Ovary (tissue), 9 donors: Measurements from ENCODE around the gene SLC6A6. TPM values are rescaled to one million over a fixed set of nuclear protein-coding genes. Genes with fewer than 3 reads are reported as not detected.
A peak's percentile ranks its signal among the peaks of the same experiment; 100 is the strongest.
"Not testable (repeated sequence)": the region's sequence is repeated elsewhere in the genome, so short reads cannot be mapped to it uniquely, and the experiment has no call there.

ENCODE experiments used
- DNase-seq, 5 donors: peaks; one replicate each; pipeline ENCODE4 v3.0.0-alpha.2; 2019 to 2020
- H3K27ac ChIP-seq, 2 donors: fragments of 200-600 bp; one replicate each; pipeline versions ENCODE4 v1.5.1 to v1.8.0; 2019 to 2022
- H3K27me3 ChIP-seq: fragments of 200-600 bp; one replicate; pipeline ENCODE4 v1.8.0; 2022
- H3K36me3 ChIP-seq: fragments of 200-600 bp; sonication (generic); one replicate; pipeline ENCODE4 v1.5.1; 2019
- H3K4me1 ChIP-seq: one replicate; pipeline ENCODE4 v1.8.1; 2013; ENCODE audit warnings: mild to moderate bottlenecking, moderate library complexity; ENCODE audit not compliant: insufficient read depth
- H3K4me3 ChIP-seq: fragments of 200-600 bp; sonication (generic); one replicate; pipeline ENCODE4 v1.5.1; 2017
- H3K9me3 ChIP-seq, 2 donors: fragments of 200-600 bp in 1 of 2; sonication (generic) in 1 of 2; one replicate each; pipeline versions ENCODE4 v1.5.1 to v1.8.1; 2013 to 2019; ENCODE audit warnings: mild to moderate bottlenecking in 1 of 2, moderate library complexity in 1 of 2
- EP300 ChIP-seq: sonication (generic); formaldehyde crosslinking; IDR thresholded peaks from one replicate; pipeline ENCODE4 v1.6.1; 2017; ENCODE audit warnings: antibody characterized with exemption
- POLR2A ChIP-seq: fragments of 450-650 bp; IDR thresholded peaks from one replicate; pipeline ENCODE4 v1.6.1; 2017; ENCODE audit warnings: antibody characterized with exemption, mild to moderate bottlenecking, moderate library complexity
- WGBS, 3 donors: extraction: QIAGEN DNeasy Blood & Tissue Kit in 1 of 3; methylation state at CpG; one replicate each; pipeline versions ENCODE4 v1.1.5 to v1.1.7; 2013 to 2017; 5-methylcytosine and 5-hydroxymethylcytosine counted together
- intact Hi-C, 4 donors: fragments of 100-400 bp; cut with DNase I; formaldehyde crosslinking; loops; one replicate each; pipeline versions ENCODE4 v1.11.0 to v1.15.1; 2022 to 2023
- polyA plus RNA-seq, 2 donors: library from polyadenylated mRNA; stranded (reverse); fragments of 200-250 nt in 1 of 2; fragments of 350-450 nt in 1 of 2; fragmentation: Illumina TruSeq in 1 of 2; extraction: RNeasy Lipid Tissue Mini Kit (QIAGEN cat#74804) in 1 of 2; gene quantifications; one replicate each; pipeline ENCODE4 v1.2.3, GENCODE V29; 2013 to 2014
- total RNA-seq, 7 donors: library from RNA; depleted of rRNA in 2 of 7; stranded (reverse); fragments of >200 nt in 2 of 7; fragmentation: NEBNext Ultra II Directional in 3 of 7; extraction: Animal tissue kit (Norgen Biotek cat#: 25700) in 3 of 7; gene quantifications; one replicate each; pipeline versions ENCODE4 v1.1.0 to v1.2.4, GENCODE V29; 2016 to 2023
- TF ChIP-seq, protein P1 (sequence below), 3 donors: fragments of 450-650 bp in 2 of 3; fragments of 200-600 bp in 1 of 3; IDR thresholded peaks; one replicate each; pipeline versions ENCODE4 v1.5.1 to v1.8.0; 2016 to 2022; ENCODE audit warnings: antibody characterized with exemption in 3 of 3, mild to moderate bottlenecking in 1 of 3
- donor health status: DM: no; HTN: no; CAD: no; lungs with moderate emphysema.
- donor health status: DM: no; HTN: no; CAD: no.
- donor health status: Bipolar disorder and iron deficiency.
- donor health status: DM: yes; HTN: yes; CAD: no.
- donor health status: DM: no; HTN: no; CAD: no.
- donor health status: DM: yes; HTN: yes; CAD: no.

SLC6A6 gene
- total and polyA plus RNA-seq, 9 donors = 32.5 to 141 (median 80.5) TPM

DNA sequence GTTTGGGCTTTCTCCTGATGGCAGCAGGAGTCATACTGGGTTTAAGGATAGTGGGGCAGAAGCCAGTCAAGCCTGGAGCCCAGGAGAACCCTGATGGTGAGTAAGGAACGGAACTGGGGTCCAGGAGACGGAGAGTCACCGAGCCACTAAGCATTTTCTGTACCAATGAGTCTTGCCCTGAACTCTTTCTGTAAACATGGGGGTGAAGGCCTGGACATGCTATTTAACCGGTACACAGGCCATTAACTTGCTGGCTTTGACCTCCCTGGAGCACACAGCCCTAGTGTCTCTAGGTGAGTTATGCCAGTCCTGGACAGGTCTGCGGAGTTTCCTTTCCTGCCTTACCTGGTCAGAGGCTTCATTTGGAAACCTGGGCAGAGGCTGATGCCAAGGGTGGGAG, 3.9 kb downstream of the SLC6A6 start:
- Histone ChIP-seq H3K9me3 (no peaks in the 10 kb centered on the region), H3K4me3 (peak overlapping the region; percentile 43), H3K27me3 (no peaks in the 10 kb centered on the region), H3K27ac (no peak overlapping the region), H3K36me3 (no peaks in the 10 kb centered on the region), H3K4me1 (peaks cover 17% of the 10 kb centered on the region)
- TF ChIP-seq, protein P1, sequence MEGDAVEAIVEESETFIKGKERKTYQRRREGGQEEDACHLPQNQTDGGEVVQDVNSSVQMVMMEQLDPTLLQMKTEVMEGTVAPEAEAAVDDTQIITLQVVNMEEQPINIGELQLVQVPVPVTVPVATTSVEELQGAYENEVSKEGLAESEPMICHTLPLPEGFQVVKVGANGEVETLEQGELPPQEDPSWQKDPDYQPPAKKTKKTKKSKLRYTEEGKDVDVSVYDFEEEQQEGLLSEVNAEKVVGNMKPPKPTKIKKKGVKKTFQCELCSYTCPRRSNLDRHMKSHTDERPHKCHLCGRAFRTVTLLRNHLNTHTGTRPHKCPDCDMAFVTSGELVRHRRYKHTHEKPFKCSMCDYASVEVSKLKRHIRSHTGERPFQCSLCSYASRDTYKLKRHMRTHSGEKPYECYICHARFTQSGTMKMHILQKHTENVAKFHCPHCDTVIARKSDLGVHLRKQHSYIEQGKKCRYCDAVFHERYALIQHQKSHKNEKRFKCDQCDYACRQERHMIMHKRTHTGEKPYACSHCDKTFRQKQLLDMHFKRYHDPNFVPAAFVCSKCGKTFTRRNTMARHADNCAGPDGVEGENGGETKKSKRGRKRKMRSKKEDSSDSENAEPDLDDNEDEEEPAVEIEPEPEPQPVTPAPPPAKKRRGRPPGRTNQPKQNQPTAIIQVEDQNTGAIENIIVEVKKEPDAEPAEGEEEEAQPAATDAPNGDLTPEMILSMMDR (IDR thresholded peaks at IDR 0.05) = no peak
- no peak for TF ChIP-seq EP300
- TF ChIP-seq POLR2A = no peak
- WGBS, 3 donors = 67 to 86% (median 82%) methylated on average over 5 of the region's 5 CpGs
- DNase-seq = no peak
- intact Hi-C loops = loop anchor here in 3 of 4 donors (5.0 to 10.0 kb wide), 3 partner anchors 36 to 202 kb away; no protein-coding TSS in a partner anchor

DNA sequence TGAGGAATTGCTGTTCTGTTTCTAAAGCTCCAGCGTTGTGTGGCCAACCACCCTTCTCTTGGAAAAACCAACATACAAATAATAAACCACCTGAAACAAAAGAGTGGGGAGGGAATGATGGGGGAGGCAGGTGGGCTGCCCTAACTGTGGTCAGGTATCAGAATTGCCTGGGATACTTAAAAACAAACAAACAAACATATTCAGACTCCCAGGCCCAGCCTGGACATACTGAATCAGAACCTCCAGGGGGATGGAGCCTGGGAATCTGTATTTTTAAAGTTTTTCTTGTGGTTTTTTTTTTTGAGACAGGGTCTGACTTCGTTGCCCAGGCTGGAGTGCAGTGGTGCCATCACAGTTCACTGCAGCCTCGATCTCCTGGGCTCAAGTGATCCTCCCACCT, 4.4 kb downstream of the SLC6A6 start:
- DNase-seq = no peak
- TF ChIP-seq EP300 (no peak), POLR2A (no peak)
- TF ChIP-seq, protein P1 (IDR thresholded peaks at IDR 0.05) = no peak
- peaks cover 17% of the 10 kb centered on the region for H3K4me1 ChIP-seq
- H3K27ac ChIP-seq = no peak overlapping the region
- intact Hi-C loops = loop anchor here in 3 of 4 donors (5.0 to 10.0 kb wide), 3 partner anchors 36 to 202 kb away; no protein-coding TSS in a partner anchor
- H3K4me3 ChIP-seq = no peak overlapping the region
- no peaks in the 10 kb centered on the region for H3K27me3 ChIP-seq
- WGBS, 3 donors = 70 to 82% (median 78%) methylated on average over 3 of the region's 3 CpGs
- no peaks in the 10 kb centered on the region for H3K36me3 ChIP-seq
- no peaks in the 10 kb centered on the region for H3K9me3 ChIP-seq

DNA sequence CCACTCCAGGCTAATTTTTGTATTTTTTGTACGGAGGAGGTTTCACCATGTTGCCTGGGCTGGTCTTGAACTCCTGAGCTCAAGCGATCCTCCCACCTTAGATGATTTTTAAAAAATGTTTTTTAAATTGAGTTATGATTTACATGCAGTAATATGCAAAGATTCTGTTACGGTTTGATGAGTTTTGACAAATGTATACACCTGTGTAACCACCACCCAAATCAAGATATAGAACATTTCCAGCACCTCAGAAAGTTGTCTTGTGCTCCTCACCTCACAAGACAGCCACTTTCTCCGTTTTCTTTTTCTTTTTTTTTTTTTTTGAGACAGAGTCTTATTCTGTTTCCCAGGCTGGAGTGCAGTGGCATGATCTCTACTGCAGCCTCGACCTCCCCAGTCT, 4.8 kb downstream of the SLC6A6 start:
- intact Hi-C loops = loop anchor here in 3 of 4 donors (5.0 to 10.0 kb wide), 3 partner anchors 35 to 202 kb away; no protein-coding TSS in a partner anchor

DNA sequence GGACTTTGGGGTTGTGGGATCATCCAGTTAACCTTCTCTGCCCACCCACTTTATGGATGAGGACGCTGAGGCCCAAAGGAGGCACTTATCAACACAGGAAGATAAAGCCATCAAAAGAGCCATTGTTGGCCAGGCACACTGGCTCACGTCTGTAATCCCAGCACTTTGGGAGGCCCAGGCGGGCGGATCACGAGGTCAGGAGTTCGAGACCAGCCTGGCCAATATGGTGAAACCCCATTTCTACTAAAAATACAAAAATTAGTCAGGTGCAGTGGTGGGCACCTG, 7.3 kb downstream of the SLC6A6 start:
- intact Hi-C loops = loop anchor here in 3 of 4 donors (5.0 to 10.0 kb wide), 4 partner anchors 33 to 205 kb away; no protein-coding TSS in a partner anchor
- H3K4me1 ChIP-seq = peaks cover 27% of the 10 kb centered on the region
- whole genome bisulfite sequencing, 3 donors = 83 to 96% (median 87%) methylated on average over 6 of the region's 6 CpGs
- H3K27me3 ChIP-seq, H3K4me3 ChIP-seq, DNase-seq, H3K27ac ChIP-seq, H3K36me3 ChIP-seq, H3K9me3 ChIP-seq: not testable (repeated sequence)

More for the DNA sequence above, 4.8 kb downstream of the SLC6A6 start:
- Histone ChIP-seq H3K4me1 (peaks cover 17% of the 10 kb centered on the region), H3K4me3 (no peak overlapping the region), H3K27ac (no peak overlapping the region), H3K9me3 (no peaks in the 10 kb centered on the region), H3K27me3 (no peaks in the 10 kb centered on the region), H3K36me3 (no peaks in the 10 kb centered on the region)
- no peak for DNase-seq
- WGBS, 3 donors = 82 to 90% (median 89%) methylated on average over 5 of the region's 5 CpGs
- TF ChIP-seq POLR2A (no peak), EP300 (no peak)
- TF ChIP-seq, protein P1 (IDR thresholded peaks at IDR 0.05) = no peak

DNA sequence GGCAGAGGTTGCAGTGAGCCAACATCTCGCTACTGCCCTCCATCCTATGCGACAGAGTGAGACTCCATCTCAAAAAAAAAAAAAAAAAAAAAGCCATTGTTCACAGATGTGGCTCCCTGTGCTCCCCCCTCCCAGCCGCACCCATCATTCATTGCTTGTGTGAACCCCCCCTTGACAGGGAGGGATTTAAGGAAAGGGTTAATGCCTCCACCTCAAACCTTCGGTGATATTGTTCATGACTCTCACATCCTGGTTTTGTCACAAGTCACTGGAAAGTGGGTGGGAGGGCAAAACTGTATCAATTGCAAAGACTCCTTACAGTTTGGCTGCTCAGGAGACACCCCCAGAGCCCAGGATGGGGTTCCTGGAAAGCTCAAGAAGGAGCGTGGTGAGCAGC, 7.7 kb downstream of the SLC6A6 start:
- Histone ChIP-seq H3K27ac (no peak overlapping the region), H3K27me3 (no peaks in the 10 kb centered on the region), H3K4me3 (no peak overlapping the region), H3K9me3 (no peaks in the 10 kb centered on the region), H3K4me1 (peaks cover 27% of the 10 kb centered on the region), H3K36me3 (no peaks in the 10 kb centered on the region)
- TF ChIP-seq POLR2A (no peak), EP300 (no peak)
- TF ChIP-seq, protein P1 (IDR thresholded peaks at IDR 0.05) = no peak
- 91 to 95% (median 92%) methylated on average over 5 of the region's 5 CpGs for WGBS, 3 donors
- DNase-seq = no peak
- intact Hi-C loops = loop anchor here in 1 of 4 donors (5.0 kb wide), 1 partner anchor 42 kb away; no protein-coding TSS in a partner anchor
